NCI-H1092 treated with DMSO at 0.1 percent for 48 hours (cell line): ENCODE measurements around the gene GNAT1.

ENCODE experiments used
- DNase-seq: peaks from one replicate; lab custom pipeline; 2025; lab: John Stamatoyannopoulos, UW

Gene GNAT1

DNA sequence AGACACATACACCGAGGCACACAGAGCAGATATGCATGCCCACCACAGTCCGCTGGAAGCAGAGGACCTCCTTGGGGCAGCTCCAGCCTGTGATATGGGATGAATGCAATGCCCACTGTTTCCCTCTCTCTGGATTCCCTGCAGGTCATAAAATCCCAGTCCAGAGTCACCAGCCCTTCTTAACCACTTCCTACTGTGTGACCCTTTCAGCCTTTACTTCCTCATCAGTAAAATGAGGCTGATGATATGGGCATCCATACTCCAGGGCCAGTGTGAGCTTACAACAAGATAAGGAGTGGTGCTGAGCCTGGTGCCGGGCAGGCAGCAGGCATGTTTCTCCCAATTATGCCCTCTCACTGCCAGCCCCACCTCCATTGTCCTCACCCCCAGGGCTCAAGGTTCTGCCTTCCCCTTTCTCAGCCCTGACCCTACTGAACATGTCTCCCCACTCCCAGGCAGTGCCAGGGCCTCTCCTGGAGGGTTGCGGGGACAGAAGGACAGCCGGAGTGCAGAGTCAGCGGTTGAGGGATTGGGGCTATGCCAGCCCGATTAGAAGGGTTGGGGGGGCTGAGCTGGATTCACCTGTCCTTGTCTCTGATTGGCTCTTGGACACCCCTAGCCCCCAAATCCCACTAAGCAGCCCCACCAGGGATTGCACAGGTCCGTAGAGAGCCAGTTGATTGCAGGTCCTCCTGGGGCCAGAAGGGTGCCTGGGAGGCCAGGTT is at the start of gene GNAT1:
TSS of gene GNAT1 (plus strand) at position 675 of the 725 bp plus-strand sequence. CDS start 116 bp downstream, outside the sequence.
- no peak for DNase-seq

DNA sequence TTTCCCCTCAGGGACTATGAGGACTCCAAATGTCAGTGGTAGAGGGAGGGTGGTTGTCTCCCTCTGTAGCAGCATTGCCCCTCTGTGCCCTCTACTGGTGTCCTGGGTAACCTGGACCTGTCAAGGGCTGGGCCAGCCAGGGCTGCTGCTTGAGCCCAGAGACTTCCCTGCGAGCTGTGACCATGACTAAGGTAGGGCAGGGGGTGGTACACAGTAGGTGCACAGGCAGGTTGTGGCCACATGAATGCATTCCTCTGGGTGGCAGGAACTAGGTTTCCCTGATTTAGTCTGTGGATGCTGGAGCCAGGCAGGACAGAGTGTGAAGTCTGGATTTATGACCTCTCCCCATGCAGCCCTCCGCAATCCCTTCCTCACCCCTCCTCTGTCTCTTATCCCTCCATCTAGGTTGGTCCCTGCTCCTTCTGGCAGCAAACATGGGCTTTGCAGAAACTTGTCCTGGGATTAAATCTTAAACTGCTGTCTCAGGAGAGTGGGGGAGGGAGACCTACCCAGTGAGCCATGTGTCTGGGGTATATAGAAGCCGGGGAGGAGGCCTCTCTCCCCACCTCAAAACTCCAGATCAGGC is 45.0 kb upstream of the GNAT1 start:
- no peak for DNase-seq

DNA sequence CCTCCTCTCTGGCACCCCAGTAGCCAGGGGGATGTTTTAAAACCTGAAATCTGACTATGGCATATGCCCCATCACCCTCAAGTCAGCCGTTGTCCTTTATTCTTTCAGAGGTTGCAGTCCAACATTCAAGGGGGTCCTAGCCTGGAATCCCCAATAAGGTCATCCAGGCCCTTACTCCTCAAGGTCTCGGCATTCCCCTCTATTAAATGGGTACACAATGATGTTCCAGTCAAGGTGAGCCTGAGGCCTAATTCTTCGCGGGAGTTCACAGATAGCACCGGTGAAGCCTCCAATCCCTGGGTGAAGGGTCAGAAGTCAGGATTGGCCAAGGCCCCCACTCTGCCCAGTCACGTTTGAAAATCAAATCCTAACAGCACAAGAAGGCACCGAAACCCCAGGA is 44.4 kb upstream of the GNAT1 start:
- DNase-seq, result no peak

DNA sequence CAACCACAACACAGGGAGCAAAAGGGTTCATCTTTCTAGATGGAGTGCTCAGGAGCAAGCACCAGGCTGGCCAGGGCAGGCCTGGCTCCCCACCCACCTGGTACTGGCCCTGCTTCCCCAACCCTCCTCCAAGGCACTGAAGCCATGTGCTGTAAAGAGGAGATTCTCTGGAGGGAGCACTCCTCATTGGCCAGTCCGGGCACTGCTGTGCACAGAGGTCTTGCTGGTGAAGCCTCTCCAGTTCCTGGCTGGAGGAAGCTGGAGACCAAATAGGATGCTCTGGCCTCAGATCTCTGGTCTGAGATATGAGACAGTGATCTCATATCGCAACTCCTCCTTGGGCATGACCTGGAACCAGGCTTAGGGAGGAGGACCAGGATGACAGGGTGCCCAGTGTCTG is 44.0 kb upstream of the GNAT1 start:
- no peak for DNase-seq

DNA sequence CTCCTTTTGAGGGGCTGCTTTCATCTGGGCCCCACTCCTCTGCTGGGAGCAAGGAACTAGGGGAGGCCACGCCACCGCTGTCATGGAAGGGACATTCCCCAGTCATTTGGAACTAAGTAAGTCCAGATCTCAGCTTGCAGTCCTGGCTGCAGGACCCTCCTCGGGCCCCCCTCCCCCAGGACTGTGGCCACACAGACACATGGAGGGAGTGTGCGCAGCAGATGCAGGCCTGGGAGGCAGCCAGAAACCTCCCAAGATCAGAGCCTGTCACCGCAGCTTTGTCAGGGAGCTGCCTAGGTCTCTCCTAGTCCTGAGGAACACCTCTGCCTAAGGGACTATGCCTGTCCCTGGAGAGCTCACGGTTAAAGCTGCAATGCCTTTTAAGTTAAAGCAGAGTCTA is 43.5 kb upstream of the GNAT1 start:
- no peak for DNase-seq

DNA sequence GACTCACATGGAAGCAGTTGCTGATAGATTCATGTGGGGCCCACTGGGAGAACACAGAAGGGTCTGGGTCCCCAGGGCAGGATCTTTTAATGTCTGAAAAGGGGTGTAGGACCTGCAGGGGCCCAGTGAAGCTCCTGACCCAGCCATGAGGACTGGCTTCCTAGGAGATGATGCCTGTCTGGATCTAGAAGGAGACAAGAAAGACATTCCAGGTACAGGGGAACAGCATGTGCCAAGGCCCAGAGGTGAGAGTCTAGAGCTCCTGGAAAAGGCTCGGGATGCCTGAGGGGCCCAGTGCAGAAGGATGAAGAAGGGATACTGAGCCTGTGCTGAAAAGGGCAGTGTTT is 41.0 kb upstream of the GNAT1 start:
- DNase-seq, result no peak

DNA sequence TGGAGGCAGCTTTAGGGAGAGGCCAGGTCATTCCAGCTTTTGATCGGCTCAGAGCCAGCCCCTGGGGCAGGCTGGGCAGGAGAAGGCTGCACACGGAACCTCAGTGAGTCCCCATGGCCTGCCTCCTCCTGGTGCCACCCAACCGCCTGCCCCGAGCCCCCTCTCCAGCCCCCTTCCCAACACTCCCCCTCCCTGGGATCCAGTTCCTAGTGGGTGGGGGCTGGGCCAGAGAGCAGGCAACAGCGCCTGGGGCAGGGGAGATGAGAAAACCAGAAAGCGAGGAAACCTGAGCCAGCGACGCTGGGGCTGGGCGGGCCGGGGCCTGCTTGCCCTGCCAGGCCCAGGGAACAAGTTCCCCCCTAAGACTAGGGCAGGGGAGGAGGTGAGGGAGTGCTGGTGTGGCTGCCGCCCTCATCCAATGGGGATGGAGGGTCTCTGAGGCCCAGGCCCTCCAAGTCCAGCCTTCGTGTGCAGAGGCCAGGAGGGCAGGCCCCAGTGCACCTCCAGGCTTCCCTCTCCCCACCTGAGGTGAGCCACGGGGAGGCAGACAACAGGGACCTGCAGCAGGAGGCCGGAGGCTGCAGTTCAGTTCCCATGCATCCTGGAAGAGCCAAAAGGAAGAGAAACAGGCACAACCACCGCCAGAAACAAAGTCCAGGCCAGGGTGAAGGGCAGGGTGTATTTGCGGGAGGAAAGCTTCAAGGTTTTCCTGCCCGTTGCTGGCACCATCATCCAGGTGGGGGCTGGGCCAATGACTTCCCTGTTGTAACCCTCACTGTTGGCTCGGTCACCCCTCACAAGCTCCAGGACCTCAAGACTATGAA is 40.3 kb upstream of the GNAT1 start:
- no peak for DNase-seq

DNA sequence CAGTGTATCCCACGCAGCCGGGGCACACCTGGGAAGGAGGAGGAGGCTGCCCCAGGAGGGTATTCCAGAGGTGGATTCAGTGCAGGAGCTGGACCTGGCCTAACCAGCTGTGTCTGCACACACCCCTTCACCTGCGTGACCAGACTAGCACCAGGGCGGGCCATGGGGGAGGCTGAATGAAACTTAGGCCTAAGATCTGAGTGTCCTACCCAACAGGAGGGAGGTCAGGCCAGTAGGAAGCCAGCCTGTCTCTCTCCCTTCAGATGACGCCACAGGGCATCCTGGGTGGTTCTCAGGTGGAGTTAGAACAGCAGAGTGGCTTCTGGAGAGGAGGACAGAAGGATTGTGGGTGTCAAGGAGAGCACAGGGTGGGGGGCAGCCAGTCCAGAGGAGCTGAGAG is 39.7 kb upstream of the GNAT1 start:
- no peak for DNase-seq

DNA sequence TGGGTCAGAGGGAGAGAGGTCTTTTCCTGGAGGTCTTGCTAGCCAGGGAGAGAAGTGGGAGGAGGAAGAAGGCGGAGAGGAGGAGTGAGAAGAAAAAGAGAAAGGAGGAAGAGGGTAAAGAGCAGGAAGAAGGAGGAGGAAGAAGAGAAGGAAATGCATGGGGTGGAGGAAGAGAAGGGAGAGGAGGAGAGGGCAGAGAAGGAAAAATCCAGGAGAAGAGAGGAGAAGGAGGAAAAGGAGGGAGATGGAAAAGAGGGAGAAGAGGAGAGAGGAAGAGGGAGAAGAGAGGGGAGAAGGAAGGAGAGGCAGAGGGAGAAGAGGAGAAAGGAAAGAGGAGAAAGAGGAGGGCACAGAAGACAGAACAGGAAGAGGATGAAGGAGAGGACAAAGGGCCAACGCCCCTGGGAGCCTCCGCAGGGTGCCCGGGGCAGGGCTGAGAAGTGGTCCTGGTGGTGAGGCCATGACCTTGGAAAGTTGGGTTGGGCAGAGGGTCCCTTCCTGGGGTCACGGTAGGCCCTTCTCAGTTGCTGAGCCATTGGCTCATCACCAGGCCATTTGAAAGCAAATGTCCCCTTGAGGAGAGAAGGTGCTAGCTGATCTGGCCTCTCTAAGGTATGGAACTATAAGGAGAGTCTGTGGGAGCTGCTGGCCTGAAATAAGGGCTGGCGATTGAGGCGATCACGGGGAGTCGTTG is 37.5 kb upstream of the GNAT1 start:
- no peak for DNase-seq

DNA sequence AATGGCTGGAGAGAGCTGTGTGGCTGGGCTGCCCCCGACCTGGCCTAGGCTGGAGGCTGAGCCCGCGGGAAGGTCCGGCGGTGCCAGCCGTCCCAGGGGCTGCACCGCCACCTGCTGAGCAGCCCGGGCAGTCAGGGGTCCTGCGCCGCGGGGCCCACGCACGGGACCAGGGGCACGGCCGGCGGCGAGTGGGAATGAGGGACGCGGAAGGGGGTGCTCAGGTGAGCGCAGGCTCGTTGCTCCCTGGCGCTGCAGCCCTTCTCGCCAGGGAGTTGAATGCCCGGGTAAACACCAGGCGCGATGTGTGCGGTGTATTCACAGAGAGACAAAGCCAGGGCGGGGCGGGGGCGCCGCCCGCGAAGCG is 37.0 kb upstream of the GNAT1 start:
- DNase-seq, result no peak

DNA sequence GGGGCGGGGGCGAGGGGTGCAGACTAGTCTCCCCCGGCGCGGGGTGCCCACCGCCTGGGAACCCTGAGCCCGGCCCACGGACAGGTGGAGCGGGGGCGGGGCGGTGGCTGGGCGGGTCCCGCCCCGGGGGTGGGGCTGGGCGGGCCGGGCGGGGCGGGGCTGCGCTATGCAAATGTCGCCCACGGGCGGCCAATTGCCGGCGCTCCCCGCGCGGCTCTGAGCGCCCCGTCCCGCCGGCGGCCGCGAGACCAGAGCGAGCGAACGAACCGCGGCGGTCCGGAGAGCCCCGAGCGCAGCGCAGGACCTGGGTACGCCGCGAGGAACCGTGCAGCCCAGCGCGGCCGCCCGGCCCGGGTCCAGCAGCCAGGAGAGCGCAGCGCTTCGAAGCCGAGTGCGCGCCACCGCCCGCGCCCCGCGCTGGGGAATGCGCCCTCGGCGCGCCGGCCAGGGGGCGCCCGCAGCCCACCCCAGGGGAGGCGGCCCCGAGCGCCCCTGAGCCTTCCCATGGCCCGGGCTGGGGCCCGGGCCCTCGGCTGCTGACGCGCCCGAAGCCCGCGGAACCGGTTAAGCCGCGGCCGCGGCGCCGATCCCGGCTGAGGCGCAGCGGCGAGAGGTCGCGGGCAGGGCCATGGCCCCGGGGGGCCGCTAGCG is 36.4 kb upstream of the GNAT1 start, which contains the start of gene SEMA3F:
TSS of gene SEMA3F (plus strand) at position 485 of the 651 bp plus-strand sequence. CDS start 4,299 bp downstream, outside the sequence.
- no peak for DNase-seq

DNA sequence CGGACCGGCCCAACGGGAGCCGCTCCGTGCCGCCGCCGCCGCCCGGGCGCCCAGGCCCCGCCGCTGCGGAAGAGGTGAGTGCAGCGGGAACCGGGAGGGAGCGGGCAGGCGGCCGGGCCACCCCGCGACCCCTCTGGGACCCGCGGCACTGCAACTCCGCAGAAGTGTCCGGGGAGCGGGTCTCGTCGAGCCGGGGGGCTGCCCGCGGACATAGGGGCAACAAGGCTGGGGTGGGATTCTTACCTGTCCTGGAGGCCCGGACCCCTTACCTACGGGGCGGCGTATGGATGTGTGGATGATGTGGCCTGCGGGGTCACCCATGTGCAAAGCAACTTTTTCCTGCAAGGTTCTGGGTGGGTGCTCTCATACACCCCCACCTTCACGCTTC is 35.9 kb upstream of the GNAT1 start:
- DNase-seq, result no peak

DNA sequence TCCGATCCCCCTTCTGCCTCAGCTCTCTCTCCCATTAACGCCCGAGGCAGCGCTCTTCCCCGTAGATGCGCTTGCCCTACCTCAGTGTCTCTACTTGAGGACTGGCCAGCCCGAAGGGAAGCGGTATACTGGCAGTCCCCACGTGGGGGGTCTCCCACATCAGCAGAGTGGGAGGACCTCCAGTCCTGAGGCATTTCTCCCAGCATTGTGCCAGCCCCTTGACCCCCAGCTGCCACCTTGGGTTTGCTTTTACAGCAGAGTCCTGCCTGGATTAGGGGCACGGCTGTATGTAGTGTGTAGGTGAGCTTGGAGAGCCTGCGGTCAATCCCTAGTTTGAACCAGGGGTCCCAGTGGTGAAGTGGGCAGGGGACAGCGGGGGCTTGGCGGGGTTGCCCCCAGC is 35.5 kb upstream of the GNAT1 start:
- no peak for DNase-seq

DNA sequence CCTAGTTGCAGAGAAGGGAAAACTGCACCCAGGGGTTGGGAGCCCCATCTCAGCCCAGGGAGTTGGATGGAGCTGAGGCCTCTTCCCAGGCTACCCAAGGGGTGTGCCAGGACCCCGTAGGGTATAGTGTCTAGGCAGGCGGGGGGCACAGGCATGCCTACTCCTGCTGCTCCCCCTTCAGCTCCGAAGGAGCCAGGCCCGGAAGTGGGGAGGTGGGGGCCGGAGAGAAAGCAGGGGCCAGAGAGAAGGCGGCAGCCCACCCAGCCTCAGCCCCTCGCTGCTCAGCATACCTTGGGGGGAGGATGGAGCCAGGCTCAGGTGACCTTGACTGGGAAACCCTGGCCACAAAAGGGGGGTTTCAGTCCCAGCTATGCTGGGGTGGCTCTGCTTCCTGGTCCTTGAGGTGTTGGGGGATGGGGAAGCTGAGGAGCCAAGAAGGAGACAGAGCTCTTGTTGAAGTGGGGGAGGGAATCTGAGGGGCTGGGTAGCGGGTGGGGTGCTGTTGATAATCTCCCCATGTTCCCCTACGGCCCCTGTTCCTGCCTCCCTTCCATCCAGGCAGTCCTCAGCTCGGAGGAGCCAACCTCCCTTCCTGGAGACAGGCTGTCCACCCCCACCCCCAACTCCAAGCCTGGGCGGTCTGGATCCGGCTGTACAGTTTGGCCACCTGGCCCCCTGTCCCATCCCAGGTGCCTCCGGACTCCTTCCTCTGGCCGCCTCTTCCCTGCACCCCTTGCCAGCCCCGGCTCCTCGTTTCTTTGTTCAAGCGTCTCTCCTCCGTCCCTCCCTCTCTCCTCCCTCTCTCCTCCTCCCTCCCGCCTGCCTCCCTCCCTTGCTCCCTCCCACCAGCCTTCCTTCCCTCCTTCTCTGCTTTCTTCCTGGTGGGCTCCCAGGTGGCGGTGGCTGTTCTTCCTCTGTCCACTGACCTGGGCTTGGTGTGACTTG is 34.6 kb upstream of the GNAT1 start:
- DNase-seq, result no peak

DNA sequence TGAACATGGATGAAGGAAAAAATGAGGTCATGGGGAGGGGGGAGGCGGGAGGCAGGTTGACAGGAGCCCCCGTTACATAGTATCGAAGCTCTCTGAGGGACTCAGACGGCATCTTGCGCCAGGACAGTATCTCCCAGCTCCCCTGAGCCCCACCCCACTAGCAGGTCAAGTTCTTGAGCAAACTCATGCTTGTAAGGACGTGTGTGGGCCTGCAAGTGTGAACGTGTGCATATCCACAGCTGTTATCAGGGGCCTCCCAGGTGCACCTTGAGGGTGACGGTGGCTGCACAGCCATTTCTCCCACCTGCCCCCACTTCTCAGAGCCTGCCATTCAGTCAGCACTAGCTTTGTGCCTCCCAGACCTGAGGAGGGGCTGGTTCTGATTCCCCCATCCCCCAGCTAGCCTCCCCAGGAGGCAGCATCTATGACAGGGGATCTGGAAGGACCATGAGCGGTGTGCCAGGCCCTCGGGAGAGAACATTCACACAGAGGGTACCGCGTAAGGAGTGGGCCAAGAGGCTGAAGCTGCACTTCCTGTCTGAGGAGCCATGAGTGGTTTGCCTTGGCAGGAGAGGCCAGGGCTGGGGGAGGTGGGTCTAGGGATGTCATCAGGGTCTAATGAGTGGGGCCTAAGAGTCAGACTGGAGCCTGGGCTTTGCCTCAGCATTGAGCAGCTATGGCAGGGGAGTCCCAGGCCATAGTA is 33.4 kb upstream of the GNAT1 start:
- DNase-seq, result no peak

DNA sequence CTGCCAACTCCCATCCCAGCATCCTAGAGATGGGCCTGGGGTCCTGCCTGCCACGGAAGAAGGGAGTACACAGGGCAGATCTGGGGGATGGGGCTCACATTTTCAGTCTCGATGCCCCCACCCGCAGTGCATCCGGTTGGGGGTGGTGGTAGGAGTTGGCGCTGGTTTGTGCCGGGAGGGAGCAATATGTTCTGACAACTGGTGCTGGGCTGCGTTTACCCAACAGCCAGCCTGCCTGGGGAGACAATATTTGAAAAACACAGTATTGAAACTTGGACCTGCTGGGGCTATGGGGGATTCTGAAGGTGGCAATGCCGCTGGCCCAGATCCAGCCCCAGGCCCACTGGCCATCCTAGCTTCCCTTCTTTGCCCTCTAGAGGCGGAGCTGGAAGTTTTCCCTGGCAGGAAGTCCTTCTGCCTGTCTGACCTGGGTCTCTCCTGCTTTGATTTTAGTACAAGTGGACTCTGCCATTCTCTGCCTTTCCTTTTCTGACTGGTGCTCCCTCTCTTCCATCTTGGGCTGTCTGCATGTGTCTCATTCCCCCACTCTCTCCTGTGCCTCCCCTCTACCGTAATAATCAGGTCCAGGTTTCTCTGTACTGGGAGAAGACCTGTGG is 32.8 kb upstream of the GNAT1 start:
- no peak for DNase-seq

DNA sequence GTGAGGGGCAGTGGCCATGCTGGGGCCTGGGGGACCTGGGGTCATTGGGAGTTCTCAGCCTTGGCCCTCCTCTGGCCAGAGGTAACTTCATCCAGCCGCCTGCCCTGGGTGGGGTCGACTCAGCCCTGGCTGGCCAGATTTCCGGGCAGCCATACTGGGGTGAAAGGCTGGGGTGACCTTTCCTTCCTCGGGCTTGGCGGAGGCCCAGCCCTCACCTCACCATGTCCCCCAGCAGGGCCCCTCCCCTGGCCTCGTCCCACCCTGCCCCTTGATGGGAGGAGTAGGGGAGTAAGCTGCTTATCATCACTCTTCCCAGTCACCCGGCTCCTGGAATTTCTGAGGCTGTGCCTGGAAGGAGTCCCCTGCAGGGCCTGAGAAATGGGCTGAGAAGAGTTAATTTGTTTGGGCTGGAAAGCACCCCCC is 30.8 kb upstream of the GNAT1 start:
- DNase-seq, result no peak

DNA sequence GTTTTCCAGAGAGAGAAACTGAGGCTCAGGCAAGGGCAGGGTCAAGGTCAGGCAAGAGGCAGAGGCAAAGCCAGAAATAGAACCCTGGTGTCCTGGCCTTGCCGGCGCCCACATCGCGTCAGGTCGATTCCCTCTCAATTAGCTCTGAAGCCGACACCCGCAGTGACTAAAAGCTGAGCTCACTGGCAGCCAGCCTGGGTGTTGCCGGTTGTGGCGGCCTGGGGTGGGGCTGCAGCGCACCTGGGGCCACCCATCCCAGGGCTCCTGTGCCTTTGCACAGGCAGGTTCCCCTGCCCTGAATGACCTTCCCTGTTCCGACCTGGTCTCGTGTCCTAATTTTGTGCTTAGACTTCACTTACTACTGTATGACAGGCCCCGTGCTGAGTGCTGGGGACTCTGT is 30.1 kb upstream of the GNAT1 start:
- DNase-seq, result no peak

DNA sequence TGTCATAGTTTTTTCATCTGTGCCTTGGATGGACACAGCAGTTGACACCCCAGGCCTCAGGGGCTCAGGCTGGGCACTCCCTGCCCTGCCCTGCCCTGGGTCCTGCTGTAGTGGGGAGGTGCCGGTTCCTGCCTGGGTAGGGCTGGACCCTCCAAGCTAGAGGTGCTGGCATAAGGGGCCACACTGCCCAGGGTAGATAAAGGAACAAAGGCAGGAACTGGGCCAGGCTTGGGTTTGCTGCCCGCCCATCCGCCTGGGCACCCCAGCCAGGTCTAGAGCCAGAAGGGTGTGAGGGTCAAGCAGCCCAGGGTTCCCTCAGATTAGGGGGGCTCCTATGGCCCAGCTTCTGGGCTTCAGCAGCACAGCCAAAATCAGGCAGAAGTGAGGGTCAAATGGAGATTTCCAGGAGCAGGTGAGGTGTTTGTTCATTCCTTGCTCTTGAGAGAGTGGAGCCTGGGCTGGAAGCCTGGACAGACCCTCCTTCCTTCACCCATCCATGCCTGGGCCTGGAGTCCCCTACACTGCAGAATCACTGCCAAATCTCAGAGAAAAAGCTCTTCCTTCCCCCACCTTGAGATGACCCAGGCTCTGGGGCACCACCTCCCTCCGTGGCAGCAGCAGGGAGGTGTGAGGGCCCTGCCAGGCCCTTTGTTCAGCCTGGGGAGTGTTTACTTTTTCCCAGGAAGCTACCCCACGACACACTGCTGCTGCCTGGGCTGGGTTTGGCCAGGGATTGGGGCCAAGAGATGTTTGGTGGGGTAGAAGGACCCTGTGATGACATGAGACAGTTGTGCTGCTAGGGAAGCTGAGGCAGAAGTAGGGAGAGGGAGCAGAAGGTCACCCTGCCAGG is 29.2 kb upstream of the GNAT1 start:
- DNase-seq, result peak; percentile 5
